Measurements from ENCODE around the gene LACTB. TPM values are rescaled to one million over a fixed set of nuclear protein-coding genes. Genes with fewer than 3 reads are reported as not detected.

Gene LACTB
- total RNA-seq, 2 donors from 2014 or later = 9.1 to 15.4 TPM

DNA sequence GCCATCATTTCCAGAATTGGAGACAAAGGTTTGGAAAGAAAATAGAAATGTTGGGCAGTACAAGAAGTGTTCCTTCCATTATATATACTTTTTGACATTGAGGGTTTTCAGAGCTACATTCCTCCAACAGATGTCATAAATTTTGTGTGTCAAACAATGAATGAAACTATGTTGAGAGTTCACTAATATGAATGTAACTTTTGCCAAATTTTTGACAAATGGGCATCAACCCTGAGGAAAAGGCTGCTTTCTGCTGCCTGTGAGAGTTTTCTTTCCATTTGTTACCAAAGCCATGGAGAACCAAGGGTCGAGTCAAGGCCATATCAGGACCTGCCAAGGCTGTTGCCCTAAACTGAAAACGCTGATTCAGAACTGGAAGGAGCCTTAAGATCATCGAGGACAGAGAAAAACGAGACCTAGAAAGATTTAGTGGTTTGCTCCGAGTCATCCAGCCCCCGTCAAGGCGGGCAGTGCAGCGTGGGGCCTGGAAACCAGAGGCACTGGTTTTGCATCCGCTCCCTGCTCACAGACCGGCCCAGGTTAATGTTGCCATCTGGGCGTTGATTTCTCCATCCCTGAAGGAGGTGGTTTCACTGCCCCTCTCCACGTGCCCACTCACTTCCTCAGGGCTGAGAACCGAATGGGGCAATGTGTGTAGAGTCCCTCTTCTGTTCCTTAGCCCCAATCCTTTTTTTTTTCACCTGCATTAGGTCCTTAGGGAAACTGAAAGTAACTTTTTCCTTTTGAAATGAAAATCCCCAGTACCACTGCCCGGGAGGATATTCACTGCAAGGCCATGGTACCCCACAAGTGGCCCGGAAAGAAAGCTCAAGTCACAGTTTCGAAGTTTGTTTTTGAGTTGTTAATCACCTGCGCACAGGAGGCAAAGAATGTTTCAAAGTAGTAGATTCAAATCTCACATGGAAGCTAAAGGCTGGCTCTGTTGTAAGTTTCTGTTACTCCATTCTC lies 46.4 kb upstream of the LACTB start:
- TF ChIP-seq, protein P1, sequence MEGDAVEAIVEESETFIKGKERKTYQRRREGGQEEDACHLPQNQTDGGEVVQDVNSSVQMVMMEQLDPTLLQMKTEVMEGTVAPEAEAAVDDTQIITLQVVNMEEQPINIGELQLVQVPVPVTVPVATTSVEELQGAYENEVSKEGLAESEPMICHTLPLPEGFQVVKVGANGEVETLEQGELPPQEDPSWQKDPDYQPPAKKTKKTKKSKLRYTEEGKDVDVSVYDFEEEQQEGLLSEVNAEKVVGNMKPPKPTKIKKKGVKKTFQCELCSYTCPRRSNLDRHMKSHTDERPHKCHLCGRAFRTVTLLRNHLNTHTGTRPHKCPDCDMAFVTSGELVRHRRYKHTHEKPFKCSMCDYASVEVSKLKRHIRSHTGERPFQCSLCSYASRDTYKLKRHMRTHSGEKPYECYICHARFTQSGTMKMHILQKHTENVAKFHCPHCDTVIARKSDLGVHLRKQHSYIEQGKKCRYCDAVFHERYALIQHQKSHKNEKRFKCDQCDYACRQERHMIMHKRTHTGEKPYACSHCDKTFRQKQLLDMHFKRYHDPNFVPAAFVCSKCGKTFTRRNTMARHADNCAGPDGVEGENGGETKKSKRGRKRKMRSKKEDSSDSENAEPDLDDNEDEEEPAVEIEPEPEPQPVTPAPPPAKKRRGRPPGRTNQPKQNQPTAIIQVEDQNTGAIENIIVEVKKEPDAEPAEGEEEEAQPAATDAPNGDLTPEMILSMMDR (IDR thresholded peaks at IDR 0.05) = no peak
- TF ChIP-seq POLR2A (IDR thresholded peaks at IDR 0.05) = no peak
- no peak for TF ChIP-seq POLR2AphosphoS5 (IDR thresholded peaks at IDR 0.05)
- 67% methylated on average over 17 of the region's 17 CpGs for WGBS
- no peak for DNase-seq (ENCODE audit: low spot score)
- intact Hi-C loops (cut with DNase I) = no loop called here
- Histone ChIP-seq H3K27ac (no peak overlapping the region), H3K27me3 (replicated peaks; ENCODE audit: insufficient read depth) (no peaks in the 10 kb centered on the region), H3K36me3 (no peaks in the 10 kb centered on the region), H3K9me3 (no peaks in the 10 kb centered on the region), H3K4me1 (replicated peaks) (no peaks in the 10 kb centered on the region), H3K4me3 (no peak overlapping the region)

DNA sequence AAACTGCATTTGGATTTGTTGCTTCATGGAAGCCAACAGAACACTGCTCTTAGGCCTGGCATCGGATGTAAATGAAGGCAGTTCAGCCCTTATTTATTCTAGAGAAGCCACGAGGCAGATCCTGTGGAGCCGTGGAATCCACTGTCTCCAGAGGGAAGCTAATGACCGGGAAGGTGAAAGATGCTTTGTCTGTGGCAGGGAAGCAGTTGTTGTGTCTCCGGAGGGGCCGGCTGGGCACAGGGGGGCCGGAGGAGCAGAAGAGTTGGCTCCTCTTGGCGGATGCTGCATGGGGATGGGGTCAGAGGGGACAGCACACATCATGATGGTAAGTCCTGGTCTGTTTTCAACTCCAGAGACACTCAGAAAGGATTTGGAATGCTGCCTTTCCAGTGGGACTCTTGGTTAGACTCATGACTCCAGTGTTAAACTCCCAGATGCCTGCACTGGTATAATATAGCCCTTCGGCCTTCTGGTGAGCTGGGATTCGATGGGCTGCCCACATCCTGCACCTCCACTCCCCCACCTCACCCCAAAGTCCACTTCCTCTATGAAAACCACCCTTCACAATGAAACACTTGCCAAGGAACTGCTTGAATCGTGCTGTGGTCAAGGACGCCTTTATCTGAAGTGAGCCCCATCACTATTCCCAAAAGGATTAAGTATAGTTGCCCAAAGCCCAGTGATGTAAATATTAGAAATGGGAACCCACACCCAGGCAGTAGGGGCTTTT lies 45.5 kb upstream of the LACTB start:
- Histone ChIP-seq H3K27ac (no peak overlapping the region), H3K9me3 (no peaks in the 10 kb centered on the region), H3K4me1 (replicated peaks) (no peaks in the 10 kb centered on the region), H3K4me3 (no peak overlapping the region), H3K36me3 (no peaks in the 10 kb centered on the region), H3K27me3 (replicated peaks; ENCODE audit: insufficient read depth) (no peaks in the 10 kb centered on the region)
- no peak for TF ChIP-seq POLR2A (IDR thresholded peaks at IDR 0.05)
- no peak for TF ChIP-seq POLR2AphosphoS5 (IDR thresholded peaks at IDR 0.05)
- TF ChIP-seq, protein P1 (IDR thresholded peaks at IDR 0.05) = no peak
- 69% methylated on average over 12 of the region's 12 CpGs for WGBS
- intact Hi-C loops (cut with DNase I) = no loop called here
- no peak for DNase-seq (ENCODE audit: low spot score)

DNA sequence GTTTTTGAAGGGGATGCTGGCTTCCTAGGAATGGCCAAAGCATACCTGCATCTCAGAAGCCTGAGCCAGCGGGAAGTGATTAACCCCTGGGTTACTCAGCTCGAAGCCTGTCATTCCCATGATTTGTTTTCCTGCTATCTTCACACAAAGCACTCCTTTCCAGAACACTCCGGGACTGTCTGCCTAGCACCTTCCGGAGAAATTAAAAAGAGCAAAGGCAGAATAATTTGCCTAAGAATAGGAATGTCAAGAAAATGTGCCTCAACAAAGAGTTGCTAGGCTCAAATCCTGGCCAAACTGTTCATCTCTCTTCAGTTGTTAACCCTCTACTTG lies 45.0 kb upstream of the LACTB start:
- Histone ChIP-seq H3K36me3 (no peaks in the 10 kb centered on the region), H3K9me3 (no peaks in the 10 kb centered on the region), H3K4me3 (no peak overlapping the region), H3K27ac (no peak overlapping the region), H3K4me1 (replicated peaks) (no peaks in the 10 kb centered on the region), H3K27me3 (replicated peaks; ENCODE audit: insufficient read depth) (no peaks in the 10 kb centered on the region)
- no peak for DNase-seq (ENCODE audit: low spot score)
- TF ChIP-seq POLR2AphosphoS5 (IDR thresholded peaks at IDR 0.05) (no peak), POLR2A (IDR thresholded peaks at IDR 0.05) (no peak)
- 83% methylated on average over 4 of the region's 4 CpGs for WGBS
- intact Hi-C loops (cut with DNase I) = no loop called here

DNA sequence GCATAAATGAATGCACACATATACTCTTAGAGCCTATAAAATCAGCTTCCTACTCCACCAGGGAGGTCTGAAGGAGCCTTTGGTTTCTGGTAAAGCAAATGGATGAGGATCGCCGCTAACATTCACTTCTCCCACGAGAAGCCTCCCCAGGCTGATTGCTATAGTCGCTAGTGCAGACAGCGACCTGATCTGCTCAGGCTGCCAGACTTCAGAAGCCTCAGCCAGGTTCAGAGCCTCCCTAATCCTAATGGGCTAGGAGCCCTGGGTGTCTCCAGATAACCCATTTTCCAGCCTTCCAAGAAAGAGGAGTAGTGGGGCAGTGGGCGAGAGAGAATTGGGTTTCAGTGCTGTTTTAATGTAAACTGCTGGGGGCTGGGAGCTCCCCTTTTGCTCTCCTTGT lies 43.7 kb upstream of the LACTB start:
- Histone ChIP-seq H3K27ac (no peak overlapping the region), H3K27me3 (replicated peaks; ENCODE audit: insufficient read depth) (no peaks in the 10 kb centered on the region), H3K4me3 (no peak overlapping the region), H3K4me1 (replicated peaks) (no peaks in the 10 kb centered on the region), H3K36me3 (no peaks in the 10 kb centered on the region), H3K9me3 (no peaks in the 10 kb centered on the region)
- DNase-seq (ENCODE audit: low spot score) = no peak
- no peak for TF ChIP-seq POLR2A (IDR thresholded peaks at IDR 0.05)
- no peak for TF ChIP-seq POLR2AphosphoS5 (IDR thresholded peaks at IDR 0.05)
- TF ChIP-seq, protein P1 (IDR thresholded peaks at IDR 0.05) = no peak
- intact Hi-C loops (cut with DNase I) = no loop called here
- WGBS = 67% methylated on average over 6 of the region's 6 CpGs

DNA sequence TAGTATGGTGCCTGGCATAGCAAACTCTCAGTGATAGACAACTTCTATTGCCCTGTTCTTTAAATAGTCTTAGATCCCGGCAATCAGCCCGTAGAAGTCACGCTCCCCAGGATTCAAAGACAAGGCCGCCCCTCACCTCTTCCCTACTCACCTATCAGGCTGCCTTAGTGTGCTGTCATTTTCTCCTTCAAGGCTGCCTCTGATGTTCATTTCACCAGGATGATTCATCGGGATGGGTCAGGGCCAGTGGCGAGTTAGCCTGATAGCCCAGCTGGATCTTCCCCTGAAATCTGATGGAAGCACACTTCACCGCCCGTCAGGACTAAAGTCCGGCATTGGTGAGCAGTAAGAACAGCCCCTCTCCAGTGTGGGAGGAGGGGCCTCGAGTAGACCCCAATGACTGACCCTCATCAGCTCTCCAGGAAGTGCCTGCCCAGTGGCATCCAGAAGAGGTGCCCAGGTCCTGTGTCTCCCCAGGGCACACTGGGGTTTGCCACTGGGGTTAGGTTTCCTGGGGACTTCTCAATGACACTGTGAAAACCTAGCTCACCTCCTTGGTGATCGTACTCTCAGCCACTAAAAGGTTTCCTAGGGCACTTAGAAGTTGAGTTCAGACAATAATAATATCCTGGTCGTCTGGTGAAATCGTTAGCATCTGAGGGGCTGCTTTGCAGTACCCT lies 41.6 kb upstream of the LACTB start:
- Histone ChIP-seq H3K27me3 (replicated peaks; ENCODE audit: insufficient read depth) (no peaks in the 10 kb centered on the region), H3K9me3 (no peaks in the 10 kb centered on the region), H3K36me3 (no peaks in the 10 kb centered on the region), H3K4me3 (no peak overlapping the region), H3K27ac (no peak overlapping the region), H3K4me1 (replicated peaks) (no peaks in the 10 kb centered on the region)
- DNase-seq (ENCODE audit: low spot score) = no peak
- intact Hi-C loops (cut with DNase I) = no loop called here
- TF ChIP-seq POLR2A (IDR thresholded peaks at IDR 0.05) = no peak
- TF ChIP-seq, protein P1 (IDR thresholded peaks at IDR 0.05) = no peak
- TF ChIP-seq POLR2AphosphoS5 (IDR thresholded peaks at IDR 0.05) = no peak
- WGBS = 87% methylated on average over 13 of the region's 13 CpGs

Measured in prostate gland (tissue), 2 donors.